Thyroid gland (tissue), 4 donors: ENCODE measurements around the gene NPAS2. TPM values are rescaled to one million over a fixed set of nuclear protein-coding genes. Genes with fewer than 3 reads are reported as not detected.

Experiments used
- DNase-seq, 2 donors: peaks; one replicate each; pipeline ENCODE4 v3.0.0-alpha.2; 2019
- H3K27ac ChIP-seq, 3 donors: fragments of 200-600 bp; sonication (generic); 1 replicate in 2 of 3; 2 replicates in 1 of 3; pipeline ENCODE4 v1.5.1; 2016 to 2019; ENCODE audit warnings: mild to moderate bottlenecking in 1 of 3, moderate library complexity in 1 of 3
- H3K27me3 ChIP-seq: fragments of 200-600 bp; sonication (generic); one replicate; pipeline ENCODE4 v1.5.1; 2019
- H3K36me3 ChIP-seq, 2 donors: fragments of 200-600 bp; sonication (generic); one replicate each; pipeline ENCODE4 v1.5.1; 2016 to 2019
- H3K4me1 ChIP-seq, 2 donors: fragments of 200-600 bp; sonication (generic); one replicate each; pipeline ENCODE4 v1.5.1; 2017 to 2019
- H3K4me3 ChIP-seq, 3 donors: fragments of 200-600 bp; sonication (generic); replicated peaks in 1 of 3; 1 replicate in 2 of 3; 2 replicates in 1 of 3; pipeline ENCODE4 v1.5.1; 2016; ENCODE audit warnings: mild to moderate bottlenecking in 1 of 3
- H3K9me3 ChIP-seq: fragments of 200-600 bp; sonication (generic); one replicate; pipeline ENCODE4 v1.5.1; 2017
- POLR2A ChIP-seq, 2 donors: fragments of 450-650 bp; IDR thresholded peaks; one replicate each; pipeline ENCODE4 v1.6.1; 2017; ENCODE audit warnings: antibody characterized with exemption in 2 of 2, mild to moderate bottlenecking in 2 of 2, moderate library complexity in 1 of 2
- WGBS, 2 donors: methylation state at CpG; one replicate each; pipeline ENCODE4 v1.1.5; 2017; 5-methylcytosine and 5-hydroxymethylcytosine counted together
- intact Hi-C: fragments of 100-400 bp; cut with DNase I; formaldehyde crosslinking; loops from one replicate; pipeline ENCODE4 v1.15.1; 2023
- total RNA-seq, 4 donors: library from RNA; depleted of rRNA; stranded (reverse); fragments of >200 nt; gene quantifications; one replicate each; pipeline ENCODE4 v1.2.3, GENCODE V29; 2016
- TF ChIP-seq, protein P1 (sequence below), 6 experiments: fragments of 200-600 bp in 3 of 6; fragments of 450-650 bp in 3 of 6; sonication (generic) in 3 of 6; IDR thresholded peaks; one replicate each; pipeline ENCODE4 v1.5.1; 2016 to 2019; ENCODE audit warnings: antibody characterized with exemption in 6 of 6, mild to moderate bottlenecking in 2 of 6, inconsistent platforms in 1 of 6, moderate library complexity in 1 of 6

NPAS2 gene
- total RNA-seq, 4 donors from 2014 or later: 12.7 to 22.8 (median 16.1) TPM

DNA sequence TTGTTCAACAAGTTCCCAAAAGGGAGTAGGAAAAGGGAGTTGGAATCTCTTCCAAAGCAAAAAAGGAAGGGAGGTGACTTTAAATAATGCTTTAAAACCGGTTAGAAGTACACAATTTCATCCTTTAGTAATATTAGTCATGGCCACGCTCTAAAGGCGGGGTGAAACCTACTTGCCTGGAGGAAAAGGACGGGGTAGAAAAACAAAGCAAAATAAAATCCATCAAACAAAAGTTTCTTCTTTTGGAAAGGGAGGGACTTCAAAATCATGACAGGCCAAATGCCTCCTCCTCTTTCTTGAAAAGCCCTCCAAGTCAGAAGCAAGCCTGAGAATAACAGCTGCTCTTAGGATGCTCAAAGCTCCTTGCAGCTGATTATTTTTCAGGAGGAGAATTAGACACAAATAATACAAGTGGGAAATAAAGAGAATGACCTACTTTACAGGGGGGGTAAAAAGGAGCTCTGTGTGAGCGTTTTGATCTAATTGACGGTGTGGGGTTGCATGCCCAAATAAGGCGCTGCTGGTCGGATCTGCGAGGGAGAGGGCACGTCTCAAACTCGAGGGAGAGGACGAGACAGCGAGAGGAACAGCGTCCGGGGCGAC is 1.8 kb upstream of the NPAS2 start:
- 42 to 45% methylated on average over 16 of the region's 16 CpGs for WGBS, 2 donors
- Histone ChIP-seq H3K27me3 (no peaks in the 10 kb centered on the region), H3K36me3 (no peaks in the 10 kb centered on the region), H3K27ac (peak overlapping the region; percentile 34 to 87 (median 81)), H3K4me3 (peak overlapping the region in 1 of 3 donors; percentile 70), H3K9me3 (no peaks in the 10 kb centered on the region), H3K4me1 (peaks cover 8 to 14% of the 10 kb centered on the region in 2 donors)
- TF ChIP-seq POLR2A (IDR thresholded peaks at IDR 0.05): no peak
- intact Hi-C loops: loop anchor here (10.0 kb wide), 1 partner anchor 83 kb away; no protein-coding TSS in a partner anchor
- DNase-seq: no peak

DNA sequence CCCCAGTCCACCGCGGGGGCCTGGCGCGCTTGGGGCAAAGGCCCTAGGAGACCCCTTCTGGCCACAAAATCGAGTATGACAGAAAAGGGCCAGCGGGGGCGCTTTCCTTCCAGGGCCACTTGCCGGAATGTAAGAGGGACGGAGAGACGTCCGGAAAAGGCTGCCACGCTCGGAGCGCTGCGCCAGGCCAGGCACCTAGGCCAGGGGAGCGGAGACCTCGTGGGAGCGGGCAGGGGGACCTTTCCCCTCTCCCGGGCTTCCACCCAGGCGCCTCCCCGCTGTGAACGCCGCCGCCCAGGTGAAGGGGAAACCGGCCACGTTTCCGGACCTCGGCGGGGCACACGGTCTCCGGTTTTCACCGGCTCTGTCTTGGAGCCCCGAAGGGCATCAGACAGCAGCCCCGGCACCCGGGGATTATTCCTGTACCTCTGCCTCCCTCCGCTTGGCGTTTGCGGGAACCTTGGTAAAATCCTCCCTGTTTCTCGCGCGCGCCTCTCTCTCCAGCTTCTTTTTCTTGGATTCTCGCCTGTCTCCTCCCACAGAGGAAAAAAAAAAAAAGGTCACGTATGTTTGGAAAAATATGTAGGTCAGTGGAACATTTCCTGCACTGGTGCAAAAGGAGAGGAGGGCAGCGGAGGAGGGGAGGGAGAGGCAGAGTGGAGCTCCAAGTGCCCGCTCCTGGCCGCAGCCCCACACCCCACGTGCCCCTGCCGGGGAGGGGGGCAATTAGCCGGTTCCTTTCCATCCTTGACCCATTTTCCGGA is 1.2 kb upstream of the NPAS2 start:
- Histone ChIP-seq H3K36me3 (no peaks in the 10 kb centered on the region), H3K4me3 (peak overlapping the region; percentile 37 to 70 (median 62)), H3K4me1 (peaks cover 8 to 14% of the 10 kb centered on the region in 2 donors), H3K27me3 (no peaks in the 10 kb centered on the region), H3K9me3 (no peaks in the 10 kb centered on the region), H3K27ac (peak overlapping the region; percentile 34 to 87 (median 81))
- WGBS, 2 donors: 1% methylated on average over 32 to 36 of the region's 51 CpGs
- DNase-seq: peak; percentile 83 to 88
- TF ChIP-seq POLR2A (IDR thresholded peaks at IDR 0.05): peak in 1 of 2 donors; percentile 51
- TF ChIP-seq, protein P1, sequence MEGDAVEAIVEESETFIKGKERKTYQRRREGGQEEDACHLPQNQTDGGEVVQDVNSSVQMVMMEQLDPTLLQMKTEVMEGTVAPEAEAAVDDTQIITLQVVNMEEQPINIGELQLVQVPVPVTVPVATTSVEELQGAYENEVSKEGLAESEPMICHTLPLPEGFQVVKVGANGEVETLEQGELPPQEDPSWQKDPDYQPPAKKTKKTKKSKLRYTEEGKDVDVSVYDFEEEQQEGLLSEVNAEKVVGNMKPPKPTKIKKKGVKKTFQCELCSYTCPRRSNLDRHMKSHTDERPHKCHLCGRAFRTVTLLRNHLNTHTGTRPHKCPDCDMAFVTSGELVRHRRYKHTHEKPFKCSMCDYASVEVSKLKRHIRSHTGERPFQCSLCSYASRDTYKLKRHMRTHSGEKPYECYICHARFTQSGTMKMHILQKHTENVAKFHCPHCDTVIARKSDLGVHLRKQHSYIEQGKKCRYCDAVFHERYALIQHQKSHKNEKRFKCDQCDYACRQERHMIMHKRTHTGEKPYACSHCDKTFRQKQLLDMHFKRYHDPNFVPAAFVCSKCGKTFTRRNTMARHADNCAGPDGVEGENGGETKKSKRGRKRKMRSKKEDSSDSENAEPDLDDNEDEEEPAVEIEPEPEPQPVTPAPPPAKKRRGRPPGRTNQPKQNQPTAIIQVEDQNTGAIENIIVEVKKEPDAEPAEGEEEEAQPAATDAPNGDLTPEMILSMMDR (IDR thresholded peaks at IDR 0.05): peak in 4 of 6 experiments; percentile 21 to 44 (median 32)
- intact Hi-C loops: loop anchor here (10.0 kb wide), 1 partner anchor 84 kb away; no protein-coding TSS in a partner anchor

DNA sequence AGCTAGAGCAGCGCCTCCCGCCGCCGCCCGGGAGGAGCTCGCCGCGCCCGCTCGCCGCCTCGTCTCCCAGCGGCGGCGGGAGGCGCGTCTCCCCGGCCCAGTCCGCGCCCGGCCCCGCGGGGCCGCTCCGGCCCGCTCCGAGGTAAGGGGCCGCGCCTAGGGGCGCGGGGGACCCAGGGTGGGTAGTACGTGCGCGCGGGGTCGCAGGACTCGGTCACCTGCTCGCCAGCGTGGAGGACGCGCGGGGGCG is 259 bp downstream of the NPAS2 start:
- peak in 1 of 2 donors; percentile 18 for DNase-seq
- peak overlapping the region; percentile 26 to 70 (median 66) for H3K4me3 ChIP-seq
- TF ChIP-seq, protein P1 (IDR thresholded peaks at IDR 0.05): no peak
- no peak for TF ChIP-seq POLR2A (IDR thresholded peaks at IDR 0.05)
- intact Hi-C loops: loop anchor here (10.0 kb wide), 1 partner anchor 75 kb away; no protein-coding TSS in a partner anchor
- H3K4me1 ChIP-seq: peaks cover 8 to 14% of the 10 kb centered on the region in 2 donors
- no peaks in the 10 kb centered on the region for H3K36me3 ChIP-seq
- whole genome bisulfite sequencing, 2 donors: no CpG with 5 or more reads among the region's 43 CpGs
- no peak overlapping the region for H3K27ac ChIP-seq
- H3K9me3 ChIP-seq: no peaks in the 10 kb centered on the region
- no peaks in the 10 kb centered on the region for H3K27me3 ChIP-seq

DNA sequence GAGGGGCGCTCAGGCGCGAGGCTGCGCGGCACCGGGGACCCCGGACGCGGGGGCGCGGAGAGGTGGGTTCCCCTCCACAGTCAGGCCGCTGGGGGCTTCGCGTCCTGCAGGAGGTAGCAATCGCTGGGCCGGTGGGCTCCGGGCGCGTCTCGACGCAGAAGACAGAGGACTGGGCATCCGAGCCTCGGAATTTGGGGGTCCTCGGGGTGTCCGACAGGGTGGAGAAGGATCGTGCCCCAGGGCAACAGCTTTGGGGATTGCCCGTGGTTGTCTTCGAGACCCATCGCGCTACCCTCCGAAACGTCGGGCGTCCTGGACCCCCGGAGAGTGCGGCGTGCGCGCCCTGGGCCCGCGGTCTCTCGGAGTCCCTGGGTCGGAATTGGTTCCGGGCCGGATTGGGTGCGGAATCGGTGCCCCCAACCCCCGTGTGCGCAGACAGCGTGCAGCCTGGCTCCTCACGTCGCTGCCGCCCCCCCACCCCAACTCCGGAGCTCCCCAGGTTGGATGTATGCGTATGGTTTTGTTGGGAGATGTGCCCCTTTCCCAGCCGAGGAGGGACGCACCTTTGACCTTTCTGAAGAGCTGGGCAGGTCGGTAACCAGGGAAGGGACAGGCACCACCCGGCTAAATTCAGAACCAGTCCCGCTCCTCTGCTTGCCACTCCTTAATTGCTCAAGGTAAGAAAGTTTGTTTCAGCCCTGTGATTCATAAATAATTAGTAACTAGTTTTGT is 750 bp downstream of the NPAS2 start:
- peak; percentile 9 to 14 for DNase-seq
- WGBS, 2 donors: 17 to 20% methylated on average over 20 of the region's 60 CpGs
- intact Hi-C loops: loop anchor here (10.0 kb wide), 1 partner anchor 74 kb away; no protein-coding TSS in a partner anchor
- no peak overlapping the region for H3K27ac ChIP-seq
- no peaks in the 10 kb centered on the region for H3K9me3 ChIP-seq
- no peak for TF ChIP-seq POLR2A (IDR thresholded peaks at IDR 0.05)
- TF ChIP-seq, protein P1 (IDR thresholded peaks at IDR 0.05): no peak
- no peaks in the 10 kb centered on the region for H3K27me3 ChIP-seq
- peaks cover 8 to 14% of the 10 kb centered on the region in 2 donors for H3K4me1 ChIP-seq
- peak overlapping the region; percentile 26 to 70 (median 66) for H3K4me3 ChIP-seq
- H3K36me3 ChIP-seq: no peaks in the 10 kb centered on the region

DNA sequence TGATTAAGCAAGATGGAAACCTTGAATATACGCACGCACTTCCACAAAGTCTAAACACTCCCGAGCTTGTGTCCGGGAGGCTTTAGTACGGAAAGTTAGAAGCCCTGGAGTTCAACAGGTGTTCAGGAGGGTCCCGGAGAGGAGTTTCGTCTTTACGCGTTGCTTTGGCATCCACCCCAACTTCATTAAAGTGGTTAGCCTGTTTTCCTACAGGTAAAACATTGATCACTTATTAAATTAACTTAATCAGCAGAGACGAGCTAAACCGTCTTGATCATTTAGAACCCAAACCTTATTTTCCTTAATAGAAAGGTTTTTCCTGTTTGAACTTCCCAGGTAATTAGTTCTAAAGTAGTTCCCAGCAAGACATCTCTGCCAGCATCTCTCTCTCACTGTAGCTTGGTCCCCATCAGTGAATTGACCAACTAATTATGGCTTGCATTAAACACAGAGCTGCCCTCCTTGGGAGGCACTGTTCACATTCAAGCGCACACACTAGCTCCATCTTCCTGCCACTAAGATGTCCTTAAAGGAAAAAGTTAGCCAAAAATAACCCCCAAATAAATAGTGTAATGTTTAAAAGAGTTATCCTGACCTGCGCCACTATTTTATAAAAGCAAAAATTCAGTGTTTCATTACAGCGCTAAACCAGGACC is 1.4 kb downstream of the NPAS2 start:
- H3K36me3 ChIP-seq: no peaks in the 10 kb centered on the region
- intact Hi-C loops: loop anchor here (10.0 kb wide), 1 partner anchor 73 kb away; no protein-coding TSS in a partner anchor
- H3K4me3 ChIP-seq: peak overlapping the region in 1 of 3 donors; percentile 70
- 83 to 86% methylated on average over 14 of the region's 14 CpGs for WGBS, 2 donors
- no peak overlapping the region for H3K27ac ChIP-seq
- no peaks in the 10 kb centered on the region for H3K27me3 ChIP-seq
- DNase-seq: no peak
- TF ChIP-seq, protein P1 (IDR thresholded peaks at IDR 0.05): no peak
- TF ChIP-seq POLR2A (IDR thresholded peaks at IDR 0.05): no peak
- H3K4me1 ChIP-seq: peaks cover 8 to 14% of the 10 kb centered on the region in 2 donors
- no peaks in the 10 kb centered on the region for H3K9me3 ChIP-seq
